ENCODE results near the gene FNDC3B. TPM values are rescaled to one million over a fixed set of nuclear protein-coding genes. Genes with fewer than 3 reads are reported as not detected.

Gene FNDC3B
- total and polyA plus RNA-seq, 2 of the 8 experiments (the other 6 are each of a cell fraction or from before 2014, with no cell fraction given), result 14.1 to 44.4 TPM

DNA sequence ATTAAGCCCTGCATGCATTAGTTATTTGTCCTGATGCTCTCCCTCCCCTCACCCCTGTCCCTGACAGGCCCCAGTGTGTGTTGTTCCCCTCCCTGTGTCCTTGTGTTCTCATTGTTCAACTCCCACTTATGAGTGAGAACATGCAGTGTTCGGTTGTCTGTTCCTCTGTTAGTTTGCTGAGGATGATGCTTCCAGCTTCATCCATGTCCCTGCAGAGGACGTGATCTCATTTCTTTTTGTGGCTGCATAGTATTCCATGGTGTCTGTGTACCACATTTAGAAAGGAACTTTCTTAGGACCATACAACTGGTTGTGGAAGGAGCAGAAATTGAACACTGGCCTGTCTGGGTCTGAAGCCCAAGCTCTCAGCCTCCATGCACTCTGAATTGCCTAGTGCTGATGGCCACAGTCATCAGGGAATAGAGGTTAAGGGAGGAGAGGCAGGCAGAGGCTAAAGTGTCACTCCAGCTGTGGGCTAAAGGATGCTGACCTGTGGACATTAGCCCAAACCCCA is 138.5 kb downstream of the FNDC3B start (continued):
- TF ChIP-seq, protein P1, sequence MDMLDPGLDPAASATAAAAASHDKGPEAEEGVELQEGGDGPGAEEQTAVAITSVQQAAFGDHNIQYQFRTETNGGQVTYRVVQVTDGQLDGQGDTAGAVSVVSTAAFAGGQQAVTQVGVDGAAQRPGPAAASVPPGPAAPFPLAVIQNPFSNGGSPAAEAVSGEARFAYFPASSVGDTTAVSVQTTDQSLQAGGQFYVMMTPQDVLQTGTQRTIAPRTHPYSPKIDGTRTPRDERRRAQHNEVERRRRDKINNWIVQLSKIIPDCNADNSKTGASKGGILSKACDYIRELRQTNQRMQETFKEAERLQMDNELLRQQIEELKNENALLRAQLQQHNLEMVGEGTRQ (IDR thresholded peaks at IDR 0.05; ENCODE audit: low read length), result no peak
- TF ChIP-seq HDAC2 (IDR thresholded peaks at IDR 0.05; ENCODE audit: borderline replicate concordance in 1 of 2, low read depth in 2 of 2, low read length in 2 of 2), result no peak
- no peak for TF ChIP-seq TEAD4 (IDR thresholded peaks at IDR 0.05; ENCODE audit: low read depth, low read length)
- no peak for TF ChIP-seq SP4 (IDR thresholded peaks at IDR 0.05; ENCODE audit: low read length)
